NCI-H748 (cell line): ENCODE data around the gene SLC13A4.
"Not testable (repeated sequence)": the region's sequence is repeated elsewhere in the genome, so short reads cannot be mapped to it uniquely, and the experiment has no call there.

Experiments used
- DNase-seq: peaks from one replicate; lab custom pipeline; 2025; ENCODE audit not compliant: unreplicated experiment; lab: John Stamatoyannopoulos, UW

SLC13A4 gene

GRCh38 chr7:135728136-135728669 is at the start of gene SLC13A4:
SLC13A4 (minus strand) TSS chr7:135728186; CDS start chr7:135727496, 690 bp downstream.
- DNase-seq, result no peak

- not testable (repeated sequence) for DNase-seq
Measured at GRCh38 chr7:135775915-135776314, 47.9 kb upstream of the SLC13A4 start.

GRCh38 chr7:135775230-135775629 is 47.2 kb upstream of the SLC13A4 start:
- no peak for DNase-seq

- peak; percentile 93 for DNase-seq
Measured at GRCh38 chr7:135774284-135774683, 46.3 kb upstream of the SLC13A4 start.

GRCh38 chr7:135773464-135773863 is 45.5 kb upstream of the SLC13A4 start:
- DNase-seq, result peak; percentile 99

- DNase-seq, result peak; percentile 98
Measured at GRCh38 chr7:135772639-135773222, 44.7 kb upstream of the SLC13A4 start.

- peak; percentile 34 for DNase-seq
Measured at GRCh38 chr7:135771961-135772638, 44.1 kb upstream of the SLC13A4 start.

- DNase-seq, result no peak
Measured at GRCh38 chr7:135771051-135771450, 43.1 kb upstream of the SLC13A4 start.

GRCh38 chr7:135770139-135770710 is 42.2 kb upstream of the SLC13A4 start:
- no peak for DNase-seq

- peak; percentile 28 for DNase-seq
Measured at GRCh38 chr7:135769005-135769802, 41.2 kb upstream of the SLC13A4 start.

GRCh38 chr7:135768467-135768866 is 40.5 kb upstream of the SLC13A4 start:
- no peak for DNase-seq

- no peak for DNase-seq
Measured at GRCh38 chr7:135768064-135768463, 40.1 kb upstream of the SLC13A4 start.

GRCh38 chr7:135763261-135763660 is 35.3 kb upstream of the SLC13A4 start:
- DNase-seq, result no peak

GRCh38 chr7:135761751-135762488 is 33.9 kb upstream of the SLC13A4 start:
- no peak for DNase-seq

GRCh38 chr7:135759532-135759931 is 31.5 kb upstream of the SLC13A4 start:
- no peak for DNase-seq

- no peak for DNase-seq
Measured at GRCh38 chr7:135758531-135758932, 30.5 kb upstream of the SLC13A4 start.

GRCh38 chr7:135757719-135758411 is 29.9 kb upstream of the SLC13A4 start:
- no peak for DNase-seq

GRCh38 chr7:135756191-135756590 is 28.2 kb upstream of the SLC13A4 start:
- DNase-seq, result no peak

- DNase-seq, result peak; percentile 92
Measured at GRCh38 chr7:135755351-135755753, 27.4 kb upstream of the SLC13A4 start.
